Right renal cortex interstitium (tissue), 3 donors: Measurements from ENCODE around the gene ECSIT. TPM values are rescaled to one million over a fixed set of nuclear protein-coding genes. Genes with fewer than 3 reads are reported as not detected.
"Not testable (repeated sequence)": the region's sequence is repeated elsewhere in the genome, so short reads cannot be mapped to it uniquely, and the experiment has no call there.

Source experiments
- DNase-seq, 3 donors: peaks; one replicate each; pipeline ENCODE4 v3.0.0-alpha.2; 2013; ENCODE audit warnings: low read depth in 3 of 3, low spot score in 2 of 3
- polyA plus RNA-seq, 3 donors: library from polyadenylated mRNA; unstranded; fragments of 120-200 nt; gene quantifications; one replicate each; pipeline ENCODE4 v1.2.1, GENCODE V29; 2013; ENCODE audit not compliant: insufficient read length in 3 of 3

Gene ECSIT
- polyA plus RNA-seq, 3 donors, result 36.5 to 40.4 (median 38.8) TPM

DNA sequence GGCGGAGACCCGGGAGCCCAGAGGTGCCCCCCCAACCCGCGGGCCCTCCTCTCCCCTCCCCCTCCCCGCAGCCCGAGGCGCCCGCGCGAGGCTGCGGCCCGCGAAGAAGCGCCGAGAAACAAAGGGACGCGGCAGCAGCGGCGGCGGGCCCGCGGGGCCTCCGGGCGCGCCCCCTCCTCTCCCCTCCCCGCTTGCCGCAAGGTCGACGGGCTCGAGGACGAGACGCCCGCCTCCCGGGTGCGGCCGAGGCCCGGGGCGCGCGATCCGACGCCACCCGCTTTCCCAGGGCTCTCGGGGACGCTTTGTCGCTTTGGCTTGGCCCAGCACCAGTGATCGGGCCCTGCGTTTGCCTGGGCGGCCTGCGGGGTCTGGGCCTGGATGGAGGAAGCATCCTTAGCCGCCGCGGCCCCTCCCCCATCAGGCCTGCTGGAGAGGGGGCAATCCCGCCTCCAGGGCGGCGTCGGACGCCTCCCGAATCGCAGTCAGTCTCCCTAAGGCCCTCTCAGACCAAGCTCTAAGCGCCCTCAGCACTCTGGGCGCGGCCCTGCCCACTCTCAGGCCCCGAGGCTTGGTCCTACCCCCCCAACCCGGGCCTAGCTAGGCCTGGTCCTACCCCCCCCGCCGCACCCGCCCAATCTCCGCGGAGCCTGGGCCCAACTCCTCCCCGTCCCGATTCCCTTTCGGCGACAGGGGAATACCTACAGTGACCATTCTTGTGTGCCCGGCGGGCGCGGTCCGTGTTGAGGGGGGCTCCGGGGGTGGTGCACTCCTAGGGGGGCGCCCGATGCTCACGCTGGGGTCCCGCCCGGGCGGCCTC is 48.8 kb downstream of the ECSIT start:
- no peak for DNase-seq

DNA sequence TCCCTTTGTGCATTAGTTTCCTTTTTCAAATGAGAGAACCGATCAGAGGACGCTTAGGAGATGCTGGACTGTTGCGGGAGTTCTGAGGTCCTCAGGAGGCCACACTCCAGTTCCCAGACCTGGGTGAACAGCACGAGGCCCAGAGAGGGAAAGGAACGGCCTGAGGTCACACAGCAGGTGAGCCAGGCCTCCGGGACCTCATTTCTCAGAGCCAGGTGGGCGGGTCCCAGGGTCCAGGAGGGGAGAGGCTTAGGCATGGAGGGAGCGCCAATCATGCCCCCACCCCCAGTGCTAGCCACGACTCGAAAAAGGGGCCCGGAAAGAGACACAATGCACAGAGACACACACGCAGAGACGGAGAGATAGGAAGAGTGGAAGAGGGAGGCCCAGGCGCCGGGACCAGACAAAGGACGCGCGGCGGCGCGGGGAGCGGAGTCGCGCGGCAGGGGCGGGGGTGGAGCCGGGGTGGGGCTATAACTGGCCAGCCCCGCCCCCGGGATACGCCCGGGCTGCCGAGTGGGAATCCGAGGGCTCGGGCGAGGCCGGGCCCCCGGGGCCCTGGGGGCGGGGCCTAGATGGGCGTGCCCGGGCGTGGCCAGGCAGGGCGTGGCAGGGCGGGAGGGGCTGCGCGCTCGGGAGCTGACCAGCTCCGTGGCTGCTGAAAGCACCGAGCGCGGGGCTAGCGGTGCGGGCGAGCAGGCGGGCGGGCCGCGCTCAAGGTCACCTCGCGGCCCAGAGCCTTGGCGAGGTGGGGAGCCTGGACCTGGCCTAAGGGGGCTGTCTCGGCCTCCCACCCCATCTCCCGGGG is 49.6 kb downstream of the ECSIT start:
- DNase-seq, result no peak

GRCh38 chr19:11478167-11479089 is 50.5 kb downstream of the ECSIT start:
- DNase-seq, result no peak

DNA sequence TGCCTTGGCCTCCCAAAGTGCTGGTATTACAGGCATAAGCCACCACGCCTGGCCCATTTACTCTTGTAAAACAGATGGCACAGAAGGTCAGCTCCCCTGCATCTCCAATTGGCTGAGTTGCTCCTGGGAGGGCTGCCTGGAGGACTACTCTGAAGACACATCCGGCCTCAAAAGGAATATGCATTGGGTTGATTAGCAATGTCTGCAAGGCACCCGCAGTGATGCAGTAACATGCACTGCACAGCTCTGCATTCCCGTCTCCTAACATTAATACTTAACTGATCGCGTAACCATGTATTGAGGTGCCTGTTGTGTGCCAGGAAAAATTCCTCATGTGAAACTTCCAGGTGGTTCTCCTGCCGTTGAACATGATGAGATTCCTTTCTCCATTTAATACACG is 53.1 kb downstream of the ECSIT start:
- DNase-seq, result no peak

GRCh38 chr19:11475343-11475742 is 53.6 kb downstream of the ECSIT start:
- DNase-seq, result not testable (repeated sequence)

- no peak for DNase-seq
Observed at GRCh38 chr19:11473725-11474124, 55.2 kb downstream of the ECSIT start.

GRCh38 chr19:11468266-11468845 is 60.6 kb downstream of the ECSIT start:
- DNase-seq, result not testable (repeated sequence)

- no peak for DNase-seq
Observed at GRCh38 chr19:11465600-11465999, 63.3 kb downstream of the ECSIT start.

DNA sequence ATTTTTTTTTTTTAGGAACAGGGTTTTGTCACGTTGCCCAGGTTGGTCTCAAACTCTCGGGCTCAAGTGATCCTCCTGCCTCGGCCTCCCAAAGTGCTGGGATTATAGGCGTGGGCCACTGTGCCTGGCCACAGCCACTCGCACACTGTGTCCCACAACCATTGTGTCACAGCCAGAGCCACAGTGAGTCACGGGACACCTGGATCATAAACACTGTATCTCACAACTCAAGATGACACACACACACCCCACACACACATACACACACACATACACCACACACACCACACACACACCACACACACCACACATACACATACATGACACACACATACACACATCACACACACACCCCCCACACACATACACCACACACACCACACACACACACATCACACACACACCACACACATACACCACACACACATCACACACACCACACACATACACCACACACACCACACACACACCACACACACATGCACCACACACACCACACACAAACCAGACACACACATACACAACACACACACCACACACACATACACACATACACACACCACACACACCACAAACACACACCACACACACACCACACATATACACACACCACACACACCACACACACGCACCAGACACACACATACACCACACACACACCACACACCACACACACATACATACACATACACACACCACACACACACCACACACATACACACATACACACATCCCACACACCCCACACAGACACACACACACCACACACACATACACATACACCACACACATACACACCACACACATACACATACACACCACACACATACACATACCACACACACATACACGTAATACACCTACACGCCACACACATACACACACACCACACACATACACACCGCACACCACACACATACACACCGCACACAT is 64.3 kb downstream of the ECSIT start:
- DNase-seq, result no peak

- no peak for DNase-seq
Observed at GRCh38 chr19:11463391-11463790, 65.5 kb downstream of the ECSIT start.

DNA sequence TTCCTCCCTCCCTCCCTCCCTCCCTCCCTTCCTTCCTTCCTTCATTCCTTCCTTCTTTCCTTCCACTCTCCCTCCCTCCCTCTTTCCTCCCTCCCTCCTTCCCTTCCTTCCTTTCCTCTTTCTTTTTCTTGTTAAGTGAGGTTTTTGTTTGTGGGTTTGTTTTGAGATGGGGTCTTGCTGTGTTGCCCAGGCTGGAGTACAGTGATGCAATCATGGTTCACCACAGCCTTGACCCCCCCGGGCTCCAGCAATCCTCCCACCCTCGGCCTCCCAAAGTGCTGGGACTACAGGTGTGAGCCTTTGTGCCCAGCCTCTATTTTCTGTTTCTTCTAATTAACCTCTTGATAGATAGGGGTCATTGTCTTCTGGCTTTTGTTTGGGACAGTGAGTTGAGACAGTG is 67.5 kb downstream of the ECSIT start:
- no peak for DNase-seq

DNA sequence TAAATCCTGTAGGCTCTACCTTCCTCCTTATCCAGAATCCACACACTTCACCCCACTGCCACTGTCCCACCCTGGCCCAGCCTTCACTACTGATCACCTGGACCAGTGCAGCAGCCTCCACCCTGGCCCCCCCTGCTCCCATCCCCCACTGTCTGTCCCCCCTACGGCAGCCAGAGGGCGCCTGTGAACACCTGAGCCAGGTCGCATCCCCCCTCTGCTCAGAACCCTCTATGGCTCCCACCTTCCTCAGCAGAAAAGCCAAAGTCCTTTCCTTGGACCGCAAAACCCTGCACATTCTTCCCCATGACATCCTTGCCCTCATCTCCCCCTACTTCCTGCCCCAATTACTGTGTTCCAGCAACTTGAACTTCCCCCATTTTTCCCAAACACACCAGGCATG is 68.7 kb downstream of the ECSIT start:
- no peak for DNase-seq

DNA sequence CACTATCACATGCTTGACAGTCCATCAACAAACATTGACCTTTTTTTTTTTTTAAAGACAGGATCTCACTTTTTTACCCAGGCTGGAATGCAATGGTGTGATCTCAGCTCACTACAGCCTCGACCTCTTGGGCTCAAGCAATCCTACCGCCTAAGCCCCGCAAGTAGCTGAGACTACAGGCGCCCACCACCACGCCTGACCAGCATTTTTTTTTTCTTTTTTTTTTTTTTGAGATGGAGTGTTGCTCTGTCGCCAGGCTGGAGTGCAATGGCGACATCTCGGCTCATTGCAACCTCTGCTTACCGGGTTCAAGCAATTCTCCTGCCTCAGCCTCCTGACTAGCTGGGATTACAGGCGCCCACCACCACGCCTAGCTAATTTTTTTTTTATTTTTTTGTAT is 70.0 kb downstream of the ECSIT start:
- DNase-seq, result not testable (repeated sequence)

DNA sequence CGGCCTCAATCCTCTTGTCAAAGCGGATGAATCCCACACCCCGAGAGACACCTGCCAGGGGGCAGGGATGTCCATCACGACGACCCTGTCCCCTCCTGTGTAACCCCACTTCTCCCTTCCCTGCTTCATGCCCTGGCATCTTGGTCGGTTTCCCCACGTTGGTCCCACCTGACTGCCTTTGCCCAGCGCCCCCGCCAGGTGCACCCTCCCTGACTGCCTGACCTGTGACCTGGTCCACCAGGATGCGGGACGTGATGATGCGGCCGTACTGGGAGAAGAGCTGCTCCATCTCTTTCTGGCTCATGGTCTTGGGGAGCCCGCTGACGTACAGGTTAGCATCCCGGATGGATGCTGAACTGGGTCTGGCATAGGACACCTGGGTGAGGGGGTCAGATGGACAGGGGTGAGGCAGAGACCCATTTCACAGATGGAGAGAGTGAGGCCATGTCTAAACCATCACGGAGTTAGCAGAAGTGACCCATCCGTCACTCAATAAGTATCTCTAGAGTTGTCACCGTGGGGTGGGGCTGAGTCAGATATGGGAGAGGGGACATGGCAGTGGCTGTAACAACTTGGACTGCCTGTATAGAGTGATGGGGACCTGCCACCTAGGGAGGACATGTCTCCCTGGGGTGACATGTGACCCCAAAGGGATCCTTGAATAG is 70.6 kb downstream of the ECSIT start:
- no peak for DNase-seq

DNA sequence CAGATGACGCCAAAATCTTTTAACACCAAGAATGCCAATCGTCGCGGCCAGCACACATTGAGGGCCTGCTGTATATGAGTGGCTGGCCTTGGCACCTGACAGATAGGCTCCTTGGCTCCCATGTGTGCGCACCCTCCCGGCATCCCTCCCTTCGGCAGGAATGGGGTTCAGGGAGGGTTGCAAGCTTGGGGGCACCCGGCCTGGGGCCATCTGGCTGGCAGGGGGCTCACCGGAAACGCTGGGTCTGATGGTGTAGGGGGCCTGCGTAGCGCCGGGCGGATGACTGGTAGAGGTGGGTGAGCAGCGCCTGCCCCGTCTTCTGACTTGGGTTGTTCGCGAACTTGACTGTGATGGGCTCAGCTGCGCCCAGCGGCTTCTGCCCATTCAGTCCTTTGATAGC is 71.1 kb downstream of the ECSIT start:
- DNase-seq, result no peak

GRCh38 chr19:11457115-11457514 is 71.8 kb downstream of the ECSIT start:
- DNase-seq, result no peak

DNA sequence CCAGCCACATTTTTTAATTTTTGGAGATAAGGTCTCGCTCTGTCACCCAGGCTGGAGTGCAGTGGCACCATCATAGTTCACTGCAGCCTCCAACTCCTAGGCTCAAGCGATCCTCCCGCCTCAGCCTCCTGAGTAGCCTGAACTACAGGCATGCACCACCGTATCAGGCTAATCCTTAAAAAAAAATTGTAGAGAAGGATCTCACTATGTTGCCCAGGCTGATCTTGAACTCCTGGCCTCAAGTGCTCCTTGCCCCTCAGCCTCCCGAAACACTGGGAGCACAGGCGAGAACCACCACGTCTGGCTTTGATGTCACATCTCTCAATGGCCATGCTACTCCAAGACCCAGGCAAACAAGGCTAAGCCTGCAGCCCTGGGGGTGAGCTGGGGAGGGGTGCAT is 72.3 kb downstream of the ECSIT start:
- DNase-seq, result no peak
